K562 (cell line): ENCODE results near the gene MTX3. TPM values are rescaled to one million over a fixed set of nuclear protein-coding genes. Genes with fewer than 3 reads are reported as not detected.

Experiments
- ATAC-seq: fragments of 200-7000 bp; cut with Tn5 transposase; 3 replicates; pipeline ENCODE4 v1.9.1; 2020; ENCODE audit warnings: moderate library complexity
- BruUV-seq: library from RNA; stranded (reverse); fragments of 400-500 nt; replicated peaks from 2 replicates; lab custom pipeline; 2021; lab: Mats Ljungman, UMichigan
- CTCF ChIA-PET: fragments of 300-600 bp; formaldehyde crosslinking; extraction: SDS; loops from one replicate; lab custom pipeline; 2021; ENCODE audit warnings: low intra/inter-chr PET ratio; lab: Yijun Ruan, JAX
- POLR2A ChIA-PET: fragments of 300-600, 350-650 bp; sonication (Branson Sonifier 250); formaldehyde crosslinking; extraction: SDS; loops from one replicate; lab custom pipeline; 2021; ENCODE audit warnings: antibody characterized with exemption, inconsistent platforms; lab: Yijun Ruan, JAX
- DNase-seq, 4 experiments: peaks; one replicate each; pipeline versions ENCODE4 v3.0.0 to v3.0.0-alpha.2; 2011 to 2018; ENCODE audit warnings: low spot score in 3 of 4, mixed read lengths in 3 of 4; ENCODE audit errors: extremely low read depth in 1 of 4
- FAIRE-seq: peaks from 2 replicates; lab custom pipeline; 2011; peaks lifted over from hg19 to GRCh38; lab: Jason Lieb, UNC
- H2AFZ ChIP-seq: 2 replicates; pipeline ENCODE4 v1.6.0; 2011; ENCODE audit warnings: low read depth, low read length, control low read depth, inconsistent platforms
- H3K27ac ChIP-seq: fragments of 200-600 bp; 3 replicates; pipeline ENCODE4 v1.8.0; 2011; ENCODE audit warnings: low read depth, mild to moderate bottlenecking, control low read depth, inconsistent platforms, low read length, moderate library complexity, mixed read lengths; ENCODE audit errors: extremely low read depth
- H3K27me3 ChIP-seq, 2 experiments: fragments of 300-600 bp in 1 of 2; 2 replicates in 1 of 2; 3 replicates in 1 of 2; pipeline versions ENCODE4 v1.6.0 to v1.8.0; 2011; ENCODE audit warnings: inconsistent platforms in 2 of 2, low read length in 2 of 2, mild to moderate bottlenecking in 1 of 2, mixed read lengths in 1 of 2, moderate library complexity in 1 of 2; ENCODE audit not compliant: control insufficient read depth in 2 of 2, insufficient read depth in 2 of 2
- H3K36me3 ChIP-seq: fragments of 300-600 bp; 3 replicates; pipeline ENCODE4 v1.8.0; 2011; ENCODE audit warnings: mild to moderate bottlenecking, low read length, inconsistent platforms; ENCODE audit not compliant: control insufficient read depth, insufficient read depth
- H3K4me1 ChIP-seq, 2 experiments: fragments of 200-600 bp in 1 of 2; replicated peaks in 1 of 2; 2 replicates in 1 of 2; 3 replicates in 1 of 2; pipeline versions ENCODE4 v1.5.1 to v1.8.0; 2011; ENCODE audit warnings: inconsistent platforms in 2 of 2, low read length in 2 of 2, mild to moderate bottlenecking in 1 of 2, mixed read lengths in 1 of 2, moderate library complexity in 1 of 2; ENCODE audit not compliant: control insufficient read depth in 2 of 2, insufficient read depth in 2 of 2
- H3K4me2 ChIP-seq: 2 replicates; pipeline ENCODE4 v1.6.1; 2011; ENCODE audit warnings: low read length, control low read depth, inconsistent platforms, mixed read lengths; ENCODE audit not compliant: insufficient read depth
- H3K4me3 ChIP-seq: fragments of 200-600 bp; sonication (generic), shearing (Covaris generic); 2 replicates; pipeline ENCODE4 v1.5.1; 2016; ENCODE audit warnings: control low read depth, inconsistent platforms
- H3K79me2 ChIP-seq: fragments of 200-600 bp; 3 replicates; pipeline ENCODE4 v1.8.0; 2011; ENCODE audit warnings: low read length, inconsistent platforms; ENCODE audit not compliant: control insufficient read depth, insufficient read depth
- H3K9ac ChIP-seq, 2 experiments: 2 replicates each; pipeline versions ENCODE4 v1.6.0 to v1.6.1; 2011; ENCODE audit warnings: low read depth in 2 of 2, low read length in 2 of 2, control low read depth in 1 of 2, inconsistent platforms in 1 of 2, mild to moderate bottlenecking in 1 of 2, mixed read lengths in 1 of 2; ENCODE audit not compliant: insufficient read depth in 1 of 2
- H3K9me1 ChIP-seq: one replicate; pipeline ENCODE4 v1.6.0; 2011; ENCODE audit warnings: inconsistent platforms, mild to moderate bottlenecking, low read length, moderate library complexity; ENCODE audit not compliant: control insufficient read depth, insufficient read depth
- H3K9me3 ChIP-seq: replicated peaks from 2 replicates; pipeline ENCODE4 v1.5.1; 2011; ENCODE audit warnings: low read depth, low read length, inconsistent platforms; ENCODE audit not compliant: control insufficient read depth, insufficient read depth
- H4K20me1 ChIP-seq: replicated peaks from 2 replicates; pipeline ENCODE4 v1.6.1; 2011; ENCODE audit warnings: low read length, inconsistent platforms, mixed read lengths; ENCODE audit not compliant: control insufficient read depth, insufficient read depth
- ATF2 ChIP-seq: sonication (generic); formaldehyde crosslinking; IDR thresholded peaks from 2 replicates; pipeline ENCODE4 v1.8.1; 2022; ENCODE audit warnings: missing genetic modification reagents
- BCL6 ChIP-seq: fragments of 250-450 bp; sonication (Bioruptor Pico); IDR thresholded peaks from 2 replicates; pipeline ENCODE4 v1.4.0; 2020
- ELF4 ChIP-seq: fragments of 450-650 bp; formaldehyde crosslinking; IDR thresholded peaks from 2 replicates; pipeline ENCODE4 v1.4.0; 2022; ENCODE audit warnings: missing genetic modification characterization
- GTF2F1 ChIP-seq: IDR thresholded peaks from 2 replicates; pipeline ENCODE4 v1.6.1; 2011; ENCODE audit warnings: low read depth, low read length, improper control_type of control experiment
- HNRNPUL1 ChIP-seq: fragments of 200-400 bp; formaldehyde crosslinking; IDR thresholded peaks from 2 replicates; pipeline ENCODE4 v1.6.1; 2017; ENCODE audit warnings: low read length
- LARP7 ChIP-seq: fragments of 450-650 bp; IDR thresholded peaks from 2 replicates; pipeline ENCODE4 v1.6.1; 2016
- NFXL1 ChIP-seq: fragments of 450-650 bp; formaldehyde crosslinking; IDR thresholded peaks from 2 replicates; pipeline ENCODE4 v1.4.0; 2021; ENCODE audit warnings: mild to moderate bottlenecking
- POLR2A ChIP-seq: fragments of 450-650 bp; conservative IDR thresholded peaks from 2 replicates; pipeline ENCODE4 v1.6.1; 2016
- SMARCA4 ChIP-seq: fragments of 450-650 bp; IDR thresholded peaks from 2 replicates; pipeline ENCODE4 v1.6.1; 2016
- TCF7 ChIP-seq: sonication (generic); IDR thresholded peaks from 2 replicates; pipeline ENCODE4 v1.6.1; 2016; ENCODE audit warnings: antibody characterized with exemption, borderline replicate concordance
- TGIF2 ChIP-seq: sonication (generic); formaldehyde crosslinking; IDR thresholded peaks from 2 replicates; pipeline ENCODE4 v1.8.1; 2022; ENCODE audit warnings: mild to moderate bottlenecking, missing genetic modification reagents, moderate library complexity
- ZNF239 ChIP-seq: fragments of 250-450 bp; sonication (Bioruptor Pico); IDR thresholded peaks from 2 replicates; pipeline ENCODE4 v1.4.0; 2020; ENCODE audit warnings: mild to moderate bottlenecking
- ZNF444 ChIP-seq: fragments of 250-450 bp; sonication (Bioruptor Pico); IDR thresholded peaks from 2 replicates; pipeline ENCODE4 v1.4.0; 2020; ENCODE audit warnings: mild to moderate bottlenecking, moderate library complexity
- ZNF644 ChIP-seq: fragments of 200-800 bp; sonication (Bioruptor generic); IDR thresholded peaks from 2 replicates; pipeline ENCODE4 v1.6.1; 2016; ENCODE audit warnings: low read depth, missing genetic modification characterization, missing compliant biosample characterization
- WGBS: fragments of 100-300 bp; shearing (Covaris generic); methylation state at CpG from one replicate; pipeline ENCODE4 v1.1.6; 2016; ENCODE audit warnings: low coverage, mixed read lengths; ENCODE audit not compliant: insufficient coverage; ENCODE audit errors: missing lambda C conversion rate; 5-methylcytosine and 5-hydroxymethylcytosine counted together
- in situ Hi-C: fragments of 300-500 bp; cut with MboI; formaldehyde crosslinking; loops from 4 replicates; pipeline ENCODE4 v1.15.0; 2018; ENCODE audit warnings: inconsistent platforms, mixed read lengths
- intact Hi-C: fragments of 100-400 bp; cut with micrococcal nuclease; formaldehyde crosslinking; loops from 2 replicates; pipeline ENCODE4 v1.14.2; 2022
- polyA plus RNA-seq, 8 experiments: library from polyadenylated mRNA; depleted of rRNA in 4 of 8; stranded (reverse) in 5 of 8; unstranded in 3 of 8; fragments of >200 nt; fragmentation: Nextera tagmentation in 2 of 8; fragmentation: Illumina TruSeq in 1 of 8; extraction: Ambion mirVana in 2 of 8; extraction: Trizol in 1 of 8; gene quantifications; 2 replicates each; pipeline versions ENCODE4 v1.2.1 to v1.2.3, GENCODE V29; 2011 to 2014; ENCODE audit warnings: inconsistent platforms in 1 of 8, missing spikeins in 1 of 8
- total RNA-seq, 7 experiments: library from RNA; depleted of rRNA in 6 of 7; stranded (reverse); fragments of >200 nt in 6 of 7; fragmentation: Illumina TruSeq in 2 of 7; extraction: Trizol in 2 of 7; gene quantifications; 2 replicates each; pipeline versions ENCODE4 v1.2.1 to v1.2.3, GENCODE V29; 2011 to 2021; ENCODE audit warnings: low replicate concordance in 1 of 7

Gene MTX3
- total and polyA plus RNA-seq, 9 of the 15 experiments (the other 6 are each of a cell fraction or from before 2014, with no cell fraction given), result 0.04 to 0.36 (median 0.15) TPM; not detected in 1

GRCh38 chr5:79954620-79955019 is 36.4 kb downstream of the MTX3 start:
- DNase-seq (no peak), ATAC-seq (no peak), FAIRE-seq (no peak)
- no peaks in the 10 kb centered on the region for H3K9me1 ChIP-seq
- no peaks in the 10 kb centered on the region for H3K9me3 ChIP-seq
- TF ChIP-seq LARP7, result no peak
- TF ChIP-seq ZNF644 (tag), result no peak
- no peak for TF ChIP-seq SMARCA4
- no peak for TF ChIP-seq ZNF239 (CRISPR knock-in tag)
- no peak for TF ChIP-seq ELF4 (CRISPR knock-in tag)
- no peak for TF ChIP-seq GTF2F1
- no peak for TF ChIP-seq ZNF444
- TF ChIP-seq TGIF2 (CRISPR knock-in tag), result no peak
- TF ChIP-seq NFXL1, result no peak
- TF ChIP-seq ATF2 (CRISPR knock-in tag), result no peak
- TF ChIP-seq BCL6, result no peak
- TF ChIP-seq TCF7, result no peak
- no peak for TF ChIP-seq POLR2A
- no peak for TF ChIP-seq HNRNPUL1
- H3K27me3 ChIP-seq, result peaks cover 2 to 32% of the 10 kb centered on the region in 2 experiments; a peak in 3 of 5 replicates
- no peak overlapping the region for H3K27ac ChIP-seq
- no peaks in the 10 kb centered on the region for H3K4me1 ChIP-seq
- 0% methylated on average over 3 of the region's 3 CpGs for WGBS
- intact Hi-C loops (no loop called here), in situ Hi-C loops (no loop called here)
- H3K4me2 ChIP-seq, result no peak overlapping the region
- no peaks in the 10 kb centered on the region for H3K79me2 ChIP-seq
- H2AFZ ChIP-seq, result no peak overlapping the region
- no peak overlapping the region for H3K9ac ChIP-seq
- BruUV-seq, result no TSS peak
- H3K4me3 ChIP-seq, result no peak overlapping the region
- H4K20me1 ChIP-seq, result no peaks in the 10 kb centered on the region
- CTCF ChIA-PET, result no interaction called here
- POLR2A ChIA-PET, result no interaction called here
- no peaks in the 10 kb centered on the region for H3K36me3 ChIP-seq
